GM10266 (cell line): ENCODE data around the gene KLHL26.

Source experiments
- DNase-seq: peaks from one replicate; pipeline ENCODE4 v3.0.0; 2012; ENCODE audit errors: extremely low spot score
- CTCF ChIP-seq: IDR thresholded peaks from 2 replicates; pipeline ENCODE4 v1.5.1; 2012; ENCODE audit warnings: mild to moderate bottlenecking, low read depth; ENCODE audit not compliant: control insufficient read depth, insufficient read depth; ENCODE audit errors: missing control alignments

The KLHL26 gene

GRCh38 chr19:18687740-18688465 lies 51.1 kb downstream of the KLHL26 start:
- DNase-seq: no peak
- TF ChIP-seq CTCF: no peak

- TF ChIP-seq CTCF: no peak
- no peak for DNase-seq
These were observed 59.2 kb downstream of the KLHL26 start for GRCh38 chr19:18696023-18696422.

- TF ChIP-seq CTCF: no peak
- no peak for DNase-seq
These were observed 60.9 kb downstream of the KLHL26 start for GRCh38 chr19:18697680-18698079.

- DNase-seq: no peak
These were observed 61.7 kb downstream of the KLHL26 start for GRCh38 chr19:18698321-18699167.

GRCh38 chr19:18699403-18700054 lies 62.7 kb downstream of the KLHL26 start:
- DNase-seq: no peak
- no peak for TF ChIP-seq CTCF

More at GRCh38 chr19:18698321-18699167, 61.7 kb downstream of the KLHL26 start:
- no peak for TF ChIP-seq CTCF

- no peak for TF ChIP-seq CTCF
- peak; percentile 81 for DNase-seq
These were observed 63.8 kb downstream of the KLHL26 start for GRCh38 chr19:18700501-18701249.
